ENCODE data around the gene AIP.

AIP gene

DNA sequence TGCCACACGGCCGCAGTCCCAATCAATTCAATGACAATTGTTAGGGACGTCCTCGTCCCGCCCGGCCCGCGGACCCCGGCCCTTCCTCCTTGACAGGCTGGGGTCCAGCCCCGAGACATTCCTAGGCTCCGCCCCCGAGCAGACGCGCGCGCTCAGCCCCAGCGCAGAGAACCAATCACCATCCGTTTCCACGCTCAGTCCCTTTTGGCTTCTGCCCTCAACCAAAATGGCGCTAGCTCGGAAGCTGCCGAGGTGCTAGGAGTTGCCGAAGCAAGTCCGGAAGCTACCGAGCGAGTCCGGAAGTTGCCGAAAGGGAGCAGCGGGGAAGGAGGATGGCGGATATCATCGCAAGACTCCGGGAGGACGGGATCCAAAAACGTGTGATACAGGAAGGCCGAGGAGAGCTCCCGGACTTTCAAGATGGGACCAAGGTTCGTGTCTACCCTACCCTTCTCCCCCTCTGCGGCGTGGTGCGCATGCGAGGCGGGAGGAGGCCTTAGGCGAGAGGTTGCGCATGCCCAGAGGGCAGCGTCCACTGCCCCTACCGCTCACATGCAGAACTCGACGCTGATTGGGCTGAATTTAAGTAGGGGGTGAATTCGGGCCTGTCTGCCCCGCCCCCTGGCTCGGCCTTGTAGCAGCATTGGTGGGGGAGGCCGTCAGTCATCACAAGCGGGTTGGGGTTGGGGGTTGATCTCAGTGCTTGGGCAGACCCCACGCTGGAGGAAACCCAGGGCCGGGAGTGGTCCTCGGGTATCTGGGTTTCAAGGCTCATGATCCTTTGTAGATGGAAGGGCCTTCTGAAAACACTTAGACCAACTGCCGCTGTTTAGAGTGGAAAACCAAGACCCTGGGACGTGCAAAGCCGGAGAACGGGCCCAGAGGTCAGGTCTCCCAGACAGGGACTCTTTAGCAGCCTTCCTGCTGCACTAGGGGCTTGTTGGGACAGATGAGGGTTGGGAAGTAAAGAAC lies at the start of gene AIP (continued):
- TF ChIP-seq, protein P1, sequence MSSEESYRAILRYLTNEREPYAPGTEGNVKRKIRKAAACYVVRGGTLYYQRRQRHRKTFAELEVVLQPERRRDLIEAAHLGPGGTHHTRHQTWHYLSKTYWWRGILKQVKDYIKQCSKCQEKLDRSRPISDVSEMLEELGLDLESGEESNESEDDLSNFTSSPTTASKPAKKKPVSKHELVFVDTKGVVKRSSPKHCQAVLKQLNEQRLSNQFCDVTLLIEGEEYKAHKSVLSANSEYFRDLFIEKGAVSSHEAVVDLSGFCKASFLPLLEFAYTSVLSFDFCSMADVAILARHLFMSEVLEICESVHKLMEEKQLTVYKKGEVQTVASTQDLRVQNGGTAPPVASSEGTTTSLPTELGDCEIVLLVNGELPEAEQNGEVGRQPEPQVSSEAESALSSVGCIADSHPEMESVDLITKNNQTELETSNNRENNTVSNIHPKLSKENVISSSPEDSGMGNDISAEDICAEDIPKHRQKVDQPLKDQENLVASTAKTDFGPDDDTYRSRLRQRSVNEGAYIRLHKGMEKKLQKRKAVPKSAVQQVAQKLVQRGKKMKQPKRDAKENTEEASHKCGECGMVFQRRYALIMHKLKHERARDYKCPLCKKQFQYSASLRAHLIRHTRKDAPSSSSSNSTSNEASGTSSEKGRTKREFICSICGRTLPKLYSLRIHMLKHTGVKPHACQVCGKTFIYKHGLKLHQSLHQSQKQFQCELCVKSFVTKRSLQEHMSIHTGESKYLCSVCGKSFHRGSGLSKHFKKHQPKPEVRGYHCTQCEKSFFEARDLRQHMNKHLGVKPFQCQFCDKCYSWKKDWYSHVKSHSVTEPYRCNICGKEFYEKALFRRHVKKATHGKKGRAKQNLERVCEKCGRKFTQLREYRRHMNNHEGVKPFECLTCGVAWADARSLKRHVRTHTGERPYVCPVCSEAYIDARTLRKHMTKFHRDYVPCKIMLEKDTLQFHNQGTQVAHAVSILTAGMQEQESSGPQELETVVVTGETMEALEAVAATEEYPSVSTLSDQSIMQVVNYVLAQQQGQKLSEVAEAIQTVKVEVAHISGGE (tag by site-specific recombination; conservative IDR thresholded peaks at IDR 0.05; ENCODE audit: low read depth) = peak; percentile 59; the same call in 1 of the 2 replicates
- TF ChIP-seq ZNF350 (tag by site-specific recombination; IDR thresholded peaks at IDR 0.05) (no peak), SALL2 (tag by site-specific recombination; IDR thresholded peaks at IDR 0.05; ENCODE audit: borderline replicate concordance) (no peak), ZNF501 (tag by site-specific recombination; IDR thresholded peaks at IDR 0.05) (peak; percentile 60)
- TF ChIP-seq, protein P2, sequence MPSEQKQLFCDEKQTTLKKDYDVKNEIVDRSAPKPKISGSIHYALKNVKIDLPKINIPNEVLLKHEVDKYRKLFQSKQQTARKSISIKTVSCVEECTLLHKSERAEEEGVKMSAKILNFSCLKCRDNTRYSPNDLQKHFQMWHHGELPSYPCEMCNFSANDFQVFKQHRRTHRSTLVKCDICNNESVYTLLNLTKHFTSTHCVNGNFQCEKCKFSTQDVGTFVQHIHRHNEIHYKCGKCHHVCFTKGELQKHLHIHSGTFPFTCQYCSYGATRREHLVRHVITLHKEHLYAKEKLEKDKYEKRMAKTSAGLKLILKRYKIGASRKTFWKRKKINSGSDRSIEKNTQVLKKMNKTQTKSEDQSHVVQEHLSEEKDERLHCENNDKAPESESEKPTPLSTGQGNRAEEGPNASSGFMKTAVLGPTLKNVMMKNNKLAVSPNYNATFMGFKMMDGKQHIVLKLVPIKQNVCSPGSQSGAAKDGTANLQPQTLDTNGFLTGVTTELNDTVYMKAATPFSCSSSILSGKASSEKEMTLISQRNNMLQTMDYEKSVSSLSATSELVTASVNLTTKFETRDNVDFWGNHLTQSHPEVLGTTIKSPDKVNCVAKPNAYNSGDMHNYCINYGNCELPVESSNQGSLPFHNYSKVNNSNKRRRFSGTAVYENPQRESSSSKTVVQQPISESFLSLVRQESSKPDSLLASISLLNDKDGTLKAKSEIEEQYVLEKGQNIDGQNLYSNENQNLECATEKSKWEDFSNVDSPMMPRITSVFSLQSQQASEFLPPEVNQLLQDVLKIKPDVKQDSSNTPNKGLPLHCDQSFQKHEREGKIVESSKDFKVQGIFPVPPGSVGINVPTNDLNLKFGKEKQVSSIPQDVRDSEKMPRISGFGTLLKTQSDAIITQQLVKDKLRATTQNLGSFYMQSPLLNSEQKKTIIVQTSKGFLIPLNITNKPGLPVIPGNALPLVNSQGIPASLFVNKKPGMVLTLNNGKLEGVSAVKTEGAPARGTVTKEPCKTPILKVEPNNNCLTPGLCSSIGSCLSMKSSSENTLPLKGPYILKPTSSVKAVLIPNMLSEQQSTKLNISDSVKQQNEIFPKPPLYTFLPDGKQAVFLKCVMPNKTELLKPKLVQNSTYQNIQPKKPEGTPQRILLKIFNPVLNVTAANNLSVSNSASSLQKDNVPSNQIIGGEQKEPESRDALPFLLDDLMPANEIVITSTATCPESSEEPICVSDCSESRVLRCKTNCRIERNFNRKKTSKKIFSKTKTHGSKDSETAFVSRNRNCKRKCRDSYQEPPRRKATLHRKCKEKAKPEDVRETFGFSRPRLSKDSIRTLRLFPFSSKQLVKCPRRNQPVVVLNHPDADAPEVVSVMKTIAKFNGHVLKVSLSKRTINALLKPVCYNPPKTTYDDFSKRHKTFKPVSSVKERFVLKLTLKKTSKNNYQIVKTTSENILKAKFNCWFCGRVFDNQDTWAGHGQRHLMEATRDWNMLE (tag by site-specific recombination; conservative IDR thresholded peaks at IDR 0.05; ENCODE audit: low read depth) = peak; percentile 26; the same call in 1 of the 2 replicates

DNA sequence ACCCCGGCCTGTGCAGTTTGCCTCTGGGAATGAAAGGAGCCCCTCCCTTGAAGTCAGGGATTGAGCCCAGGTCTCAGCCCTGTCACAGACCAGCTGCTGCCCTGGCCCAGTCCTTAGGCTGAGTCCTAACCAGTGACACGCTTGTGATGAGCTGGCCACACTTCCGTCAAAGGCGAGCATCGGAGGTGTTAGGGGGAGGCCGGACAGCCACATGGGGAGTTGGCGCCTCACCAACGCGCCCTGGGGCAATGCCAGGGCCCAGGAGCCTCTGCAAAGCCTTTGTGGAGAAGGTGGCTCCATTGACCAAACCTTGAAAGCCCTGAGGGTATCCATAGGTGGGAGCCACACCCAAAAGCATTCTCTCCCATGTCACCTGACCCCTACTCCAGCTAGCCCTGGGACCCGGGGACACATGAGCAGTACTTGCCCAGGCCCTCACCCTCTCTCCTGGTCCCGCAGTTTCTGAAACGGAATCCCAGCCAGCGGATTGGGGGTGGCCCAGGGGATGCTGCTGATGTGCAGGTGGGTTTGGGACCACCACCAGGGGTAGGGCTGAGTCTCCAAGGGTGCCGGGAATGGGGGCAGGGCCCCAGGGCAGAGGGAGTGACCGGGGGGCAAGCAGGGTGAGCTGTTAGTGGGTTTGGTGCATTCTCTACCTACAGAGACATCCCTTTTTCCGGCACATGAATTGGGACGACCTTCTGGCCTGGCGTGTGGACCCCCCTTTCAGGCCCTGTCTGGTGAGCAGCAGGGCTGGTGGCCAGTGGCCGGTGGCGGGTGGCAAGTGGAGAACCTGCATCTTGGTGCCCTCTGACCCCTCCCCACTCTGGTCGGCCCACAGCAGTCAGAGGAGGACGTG lies 49.1 kb upstream of the AIP start:
- Histone ChIP-seq H3K36me3 (ENCODE audit: control insufficient read depth in 2 of 2, insufficient read depth in 1 of 2, low read length in 2 of 2) (peaks cover 5 to 84% of the 10 kb centered on the region in 2 experiments; a peak in 2 of 3 replicates), H3K4me1 (ENCODE audit: control insufficient read depth, insufficient read depth, low read length) (peaks cover 5% of the 10 kb centered on the region; the same call in 1 of the 2 replicates), H3K9me3 (ENCODE audit: control insufficient read depth, insufficient read depth, low read depth, low read length) (no peaks in the 10 kb centered on the region), H3K27ac (ENCODE audit: extremely low read depth, low read depth, low read length) (no peak overlapping the region), H3K4me3 (ENCODE audit: low read depth, low read length) (no peak overlapping the region)
- CTCF ChIA-PET = interaction anchor here (0.6 kb wide), 1 partner anchor 81 kb away, joined by 3 read pairs; no protein-coding TSS in a partner anchor
- no peak for TF ChIP-seq ZNF654 (tag by site-specific recombination; IDR thresholded peaks at IDR 0.05; ENCODE audit: low read depth)
- no peak for TF ChIP-seq ZNF23 (tag by site-specific recombination; IDR thresholded peaks at IDR 0.05; ENCODE audit: borderline replicate concordance)
- TF ChIP-seq ZNF513 (tag by site-specific recombination; IDR thresholded peaks at IDR 0.05) = no peak
- no peak for TF ChIP-seq ZNF292 (tag by site-specific recombination; IDR thresholded peaks at IDR 0.05; ENCODE audit: borderline replicate concordance, low read depth)
- no peak for TF ChIP-seq ZNF501 (tag by site-specific recombination; IDR thresholded peaks at IDR 0.05)
- TF ChIP-seq GFI1B (tag by site-specific recombination; IDR thresholded peaks at IDR 0.05) = no peak
- no peak for TF ChIP-seq ZNF621 (tag by site-specific recombination; IDR thresholded peaks at IDR 0.05)
- TF ChIP-seq GLI4 (tag by site-specific recombination; IDR thresholded peaks at IDR 0.05) = no peak
- TF ChIP-seq ZNF324 (tag by site-specific recombination; IDR thresholded peaks at IDR 0.05) = no peak
- TF ChIP-seq ZBTB10 (tag by site-specific recombination; IDR thresholded peaks at IDR 0.05) = no peak
- POLR2A ChIA-PET = interaction anchor here (0.7 kb wide), 2 partner anchors 10 to 13 kb away, joined by 3 to 6 read pairs; partner anchors contain the start of gene CORO1B

Measured in HEK293 (cell line).